ENCODE results near the gene ELOVL6. TPM values are rescaled to one million over a fixed set of nuclear protein-coding genes. Genes with fewer than 3 reads are reported as not detected.

ELOVL6 gene
- total and polyA plus RNA-seq, 5 experiments from 2014 or later: 0.11 to 3.0 (median 0.57) TPM

DNA sequence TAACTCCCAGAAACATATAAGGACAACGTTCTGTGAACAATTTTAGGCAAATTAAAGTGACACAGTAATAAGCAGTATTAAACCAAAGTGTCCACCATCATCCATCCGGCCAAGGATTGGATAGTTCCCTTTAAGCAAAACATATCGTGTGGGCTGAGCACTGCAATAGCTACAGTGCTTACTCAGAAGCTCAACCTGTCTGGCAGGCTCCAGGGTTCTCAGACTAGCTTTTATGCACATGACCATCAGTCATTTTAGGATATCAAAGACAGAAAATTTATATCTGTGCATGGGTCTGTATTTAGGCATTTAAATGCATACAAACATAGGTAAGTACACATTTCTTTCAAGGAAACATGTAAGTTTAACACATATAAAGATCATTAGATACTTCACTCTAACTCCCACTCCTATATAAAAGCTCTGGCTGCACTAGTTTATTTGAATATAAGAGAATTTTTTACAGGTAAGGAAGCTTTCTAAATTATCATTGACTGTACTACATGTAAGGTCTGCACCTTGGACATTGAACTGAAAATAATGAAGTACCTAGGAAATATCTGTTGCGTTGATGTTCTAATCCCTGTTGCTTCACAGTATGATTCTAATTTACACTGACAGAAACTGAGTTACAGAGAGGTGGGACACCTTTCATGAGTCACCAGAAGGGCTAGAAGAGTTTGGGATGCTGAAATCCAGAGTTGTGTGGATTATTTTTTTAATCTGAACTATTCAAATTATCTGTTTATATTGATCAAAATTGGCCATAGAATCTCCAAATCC is 67.6 kb downstream of the ELOVL6 start:
- peaks cover 0 to 3% (median 0%) of the 10 kb centered on the region in 3 donors for H3K36me3 Mint-ChIP-seq
- no peak overlapping the region for H3K4me3 Mint-ChIP-seq
- DNase-seq: no peak
- H3K4me1 Mint-ChIP-seq: peaks cover 0 to 5% (median 2%) of the 10 kb centered on the region in 4 donors
- no peaks in the 10 kb centered on the region for H3K27me3 Mint-ChIP-seq
- H3K27ac Mint-ChIP-seq: no peak overlapping the region
- no peaks in the 10 kb centered on the region for H3K9me3 Mint-ChIP-seq
- POLR2A ChIA-PET: no interaction called here
- ATAC-seq: no peak

DNA sequence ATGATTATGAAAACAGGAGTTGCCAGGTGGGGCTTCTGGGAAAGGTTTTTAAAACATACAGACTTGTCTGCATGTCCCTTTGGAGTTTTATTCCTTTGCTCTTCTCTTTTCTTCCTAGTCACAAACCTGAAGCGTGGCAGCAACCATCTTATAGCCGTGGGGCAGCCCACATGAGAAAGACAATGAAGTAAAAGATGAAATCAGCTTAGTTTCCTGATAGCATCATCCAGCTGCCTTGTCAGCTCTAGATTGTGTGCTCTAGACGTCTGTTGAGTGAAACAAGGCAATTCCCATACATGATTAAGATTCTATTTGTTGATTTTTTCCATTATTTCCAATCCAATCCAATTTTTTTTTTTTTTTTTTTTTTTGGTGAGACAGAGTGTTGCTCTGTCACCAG is 68.9 kb downstream of the ELOVL6 start:
- H3K4me1 Mint-ChIP-seq: peaks cover 0 to 5% (median 2%) of the 10 kb centered on the region in 4 donors
- H3K27ac Mint-ChIP-seq: no peak overlapping the region
- no peak overlapping the region for H3K4me3 Mint-ChIP-seq
- H3K27me3 Mint-ChIP-seq: no peaks in the 10 kb centered on the region
- no peaks in the 10 kb centered on the region for H3K9me3 Mint-ChIP-seq
- peaks cover 0 to 3% (median 0%) of the 10 kb centered on the region in 3 donors for H3K36me3 Mint-ChIP-seq
- POLR2A ChIA-PET: no interaction called here
- DNase-seq (no peak), ATAC-seq (no peak)

DNA sequence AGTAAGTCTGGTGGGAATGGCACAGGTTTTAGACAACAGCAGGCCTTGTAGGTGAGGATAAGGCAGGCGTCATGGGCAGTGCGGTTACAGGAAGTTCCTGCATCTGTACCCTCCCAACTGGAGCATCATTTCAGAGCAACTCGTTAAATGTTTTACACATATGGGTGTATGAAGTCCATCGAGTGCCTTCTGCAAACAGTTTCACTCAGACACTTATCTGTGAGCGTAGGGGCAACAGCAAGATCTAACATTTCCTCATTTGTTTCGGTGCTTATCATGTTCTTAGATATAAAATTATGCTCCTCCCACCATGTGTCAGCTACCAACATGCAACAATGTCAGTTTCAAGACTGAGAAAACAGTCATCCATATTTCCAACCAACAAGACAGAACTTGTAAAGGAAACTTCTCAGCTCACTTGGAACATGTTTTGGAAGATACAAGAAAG is 69.9 kb downstream of the ELOVL6 start:
- POLR2A ChIA-PET: no interaction called here
- no peak for DNase-seq
- peaks cover 0 to 3% (median 0%) of the 10 kb centered on the region in 3 donors for H3K36me3 Mint-ChIP-seq
- peaks cover 0 to 5% (median 2%) of the 10 kb centered on the region in 4 donors for H3K4me1 Mint-ChIP-seq
- ATAC-seq: no peak
- no peak overlapping the region for H3K27ac Mint-ChIP-seq
- H3K27me3 Mint-ChIP-seq: no peaks in the 10 kb centered on the region
- no peaks in the 10 kb centered on the region for H3K9me3 Mint-ChIP-seq
- no peak overlapping the region for H3K4me3 Mint-ChIP-seq

DNA sequence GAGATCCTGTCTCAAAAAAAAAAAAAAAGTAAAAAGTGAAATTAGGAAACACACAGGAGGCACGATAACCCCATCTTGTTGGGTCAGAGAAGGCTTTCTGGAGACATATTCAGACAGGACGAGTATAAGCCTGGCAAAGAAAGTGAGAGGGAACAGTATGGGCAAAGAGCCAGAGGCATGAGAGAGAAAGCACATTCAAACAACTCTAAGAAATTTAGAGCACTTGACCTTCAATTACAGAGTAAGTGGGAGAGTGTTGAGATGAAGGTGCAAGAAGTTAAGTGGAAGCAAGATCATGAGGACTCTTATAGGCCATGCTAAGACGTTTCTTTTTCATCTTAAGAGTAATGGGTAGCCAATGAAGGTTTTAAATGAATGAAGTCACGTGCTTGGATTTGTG is 70.4 kb downstream of the ELOVL6 start:
- H3K9me3 Mint-ChIP-seq: no peaks in the 10 kb centered on the region
- ATAC-seq (no peak), DNase-seq (no peak)
- POLR2A ChIA-PET: no interaction called here
- H3K4me3 Mint-ChIP-seq: no peak overlapping the region
- no peak overlapping the region for H3K27ac Mint-ChIP-seq
- peaks cover 0 to 3% (median 2%) of the 10 kb centered on the region in 3 donors for H3K36me3 Mint-ChIP-seq
- H3K27me3 Mint-ChIP-seq: no peaks in the 10 kb centered on the region
- H3K4me1 Mint-ChIP-seq: peaks cover 0 to 5% (median 1%) of the 10 kb centered on the region in 4 donors

DNA sequence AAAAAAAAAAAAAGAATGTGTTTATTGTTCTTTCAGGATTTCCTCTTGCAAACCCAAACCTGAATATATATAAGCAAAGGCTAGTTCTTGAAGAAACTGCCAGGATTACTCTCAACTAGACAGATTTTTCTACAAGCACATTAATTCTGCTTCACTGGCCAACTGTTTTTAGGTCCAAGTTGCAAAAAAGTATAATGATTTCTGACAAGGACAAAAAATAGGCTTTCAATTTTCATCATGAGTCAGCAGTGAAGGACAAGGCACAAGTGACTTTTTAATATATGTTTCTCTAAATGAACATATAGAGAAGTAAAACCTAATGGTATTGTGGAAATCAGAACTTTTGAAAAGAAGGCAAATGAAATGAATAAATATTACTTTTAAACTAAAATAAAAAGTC is 73.7 kb downstream of the ELOVL6 start:
- Mint-ChIP-seq H3K36me3 (peaks cover 0 to 2% (median 0%) of the 10 kb centered on the region in 3 donors), H3K9me3 (no peaks in the 10 kb centered on the region), H3K27me3 (no peaks in the 10 kb centered on the region), H3K4me1 (peaks cover 0 to 4% (median 2%) of the 10 kb centered on the region in 4 donors), H3K27ac (no peak overlapping the region), H3K4me3 (no peak overlapping the region)
- POLR2A ChIA-PET: no interaction called here
- no peak for DNase-seq
- no peak for ATAC-seq

DNA sequence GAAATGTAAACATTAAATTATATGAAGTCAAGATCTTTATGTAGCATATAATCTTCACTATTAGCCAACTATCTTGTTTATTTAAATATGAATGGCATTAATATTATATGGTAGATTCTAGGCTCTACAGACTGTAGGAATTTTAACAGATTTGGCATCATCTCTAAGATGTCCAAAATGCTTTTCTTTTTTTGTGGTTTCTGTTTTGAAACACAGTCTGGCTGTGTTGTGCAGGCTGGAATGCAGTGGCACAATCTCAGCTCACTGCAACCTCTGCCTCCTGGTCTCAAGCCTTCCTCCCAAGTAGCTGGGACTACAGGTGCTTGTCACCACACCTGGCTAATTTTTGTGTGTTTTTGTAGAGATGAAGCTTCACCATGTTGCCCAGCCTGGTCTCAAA is 76.2 kb downstream of the ELOVL6 start:
- POLR2A ChIA-PET: no interaction called here
- Mint-ChIP-seq H3K36me3 (peaks cover 0 to 2% (median 0%) of the 10 kb centered on the region in 3 donors), H3K9me3 (no peaks in the 10 kb centered on the region), H3K27me3 (no peaks in the 10 kb centered on the region), H3K4me1 (peaks cover 0 to 10% (median 8%) of the 10 kb centered on the region in 4 donors), H3K27ac (no peak overlapping the region), H3K4me3 (no peak overlapping the region)
- DNase-seq: no peak
- no peak for ATAC-seq

DNA sequence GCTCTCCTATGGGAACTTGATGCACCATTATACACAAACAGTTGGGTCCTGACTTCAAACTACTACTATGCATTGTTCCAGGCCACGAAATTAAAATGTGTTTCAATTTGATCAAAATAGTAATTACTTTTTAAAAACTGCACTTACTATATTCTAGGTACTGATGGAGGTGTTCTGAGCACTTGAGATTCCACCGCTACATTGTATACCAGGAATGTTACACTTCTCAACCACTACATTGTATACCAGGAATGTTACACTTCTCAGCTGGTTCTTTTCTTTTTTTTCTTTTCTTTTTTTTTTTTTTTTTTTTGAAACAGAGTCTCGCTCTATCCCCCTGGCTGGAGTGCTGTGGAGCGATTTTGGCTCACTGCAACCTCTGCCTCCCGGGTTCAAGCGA is 77.9 kb downstream of the ELOVL6 start:
- no peaks in the 10 kb centered on the region for H3K27me3 Mint-ChIP-seq
- peaks cover 0 to 10% (median 8%) of the 10 kb centered on the region in 4 donors for H3K4me1 Mint-ChIP-seq
- DNase-seq (no peak), ATAC-seq (no peak)
- H3K27ac Mint-ChIP-seq: no peak overlapping the region
- no peaks in the 10 kb centered on the region for H3K9me3 Mint-ChIP-seq
- H3K4me3 Mint-ChIP-seq: no peak overlapping the region
- H3K36me3 Mint-ChIP-seq: peaks cover 0 to 2% (median 0%) of the 10 kb centered on the region in 3 donors
- POLR2A ChIA-PET: no interaction called here

DNA sequence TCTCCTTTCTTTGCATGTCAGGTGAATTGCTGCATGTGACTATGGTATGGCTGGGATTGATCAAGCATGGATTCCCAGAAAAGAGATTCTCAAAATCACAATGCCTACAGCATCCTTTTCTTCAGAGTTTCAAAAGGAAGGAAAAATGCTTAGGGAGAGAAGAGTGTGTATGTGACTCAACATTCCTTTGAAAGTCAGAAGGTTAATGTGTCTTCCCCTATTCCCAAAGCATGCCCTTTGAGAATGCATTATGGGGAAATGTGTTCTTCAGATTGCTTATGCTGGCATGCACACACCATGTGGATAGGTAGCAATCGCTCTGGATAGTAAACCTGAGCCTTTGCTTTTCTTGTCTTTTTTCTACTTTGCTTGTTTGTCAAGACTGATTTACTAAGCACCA is 78.5 kb downstream of the ELOVL6 start:
- DNase-seq (no peak), ATAC-seq (no peak)
- peak overlapping the region in 2 of 10 donors; percentile 30 to 38 for H3K4me3 Mint-ChIP-seq
- peaks cover 0 to 2% (median 0%) of the 10 kb centered on the region in 3 donors for H3K36me3 Mint-ChIP-seq
- peaks cover 0 to 10% (median 8%) of the 10 kb centered on the region in 4 donors for H3K4me1 Mint-ChIP-seq
- POLR2A ChIA-PET: no interaction called here
- peak overlapping the region in 1 of 10 donors; percentile 1 for H3K27ac Mint-ChIP-seq
- H3K9me3 Mint-ChIP-seq: no peaks in the 10 kb centered on the region
- no peaks in the 10 kb centered on the region for H3K27me3 Mint-ChIP-seq

DNA sequence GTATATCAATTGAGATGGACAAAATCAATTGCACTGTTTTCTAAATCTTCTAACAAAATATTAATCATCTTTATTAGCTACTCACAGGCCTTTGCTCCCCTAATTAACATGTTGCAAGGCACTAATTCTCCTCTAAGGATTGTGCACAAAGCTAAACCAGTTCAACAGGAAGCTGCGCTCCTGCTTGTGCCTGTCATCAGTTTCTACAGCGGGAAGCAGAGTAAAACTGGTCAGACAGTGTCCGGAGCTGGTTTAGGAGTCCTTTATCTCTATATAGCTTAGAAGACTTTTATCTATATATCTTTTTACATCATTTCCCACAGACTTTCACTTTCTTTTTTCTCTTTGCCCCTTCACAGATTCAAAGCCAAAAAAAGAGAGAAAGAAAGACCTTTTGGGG is 79.1 kb downstream of the ELOVL6 start:
- peaks cover 0 to 2% (median 0%) of the 10 kb centered on the region in 3 donors for H3K36me3 Mint-ChIP-seq
- ATAC-seq: no peak
- DNase-seq: no peak
- POLR2A ChIA-PET: no interaction called here
- H3K27ac Mint-ChIP-seq: peak overlapping the region in 1 of 10 donors; percentile 64
- peaks cover 0 to 10% (median 8%) of the 10 kb centered on the region in 4 donors for H3K4me1 Mint-ChIP-seq
- no peaks in the 10 kb centered on the region for H3K27me3 Mint-ChIP-seq
- no peaks in the 10 kb centered on the region for H3K9me3 Mint-ChIP-seq
- H3K4me3 Mint-ChIP-seq: peak overlapping the region in 2 of 10 donors; percentile 30 to 38

DNA sequence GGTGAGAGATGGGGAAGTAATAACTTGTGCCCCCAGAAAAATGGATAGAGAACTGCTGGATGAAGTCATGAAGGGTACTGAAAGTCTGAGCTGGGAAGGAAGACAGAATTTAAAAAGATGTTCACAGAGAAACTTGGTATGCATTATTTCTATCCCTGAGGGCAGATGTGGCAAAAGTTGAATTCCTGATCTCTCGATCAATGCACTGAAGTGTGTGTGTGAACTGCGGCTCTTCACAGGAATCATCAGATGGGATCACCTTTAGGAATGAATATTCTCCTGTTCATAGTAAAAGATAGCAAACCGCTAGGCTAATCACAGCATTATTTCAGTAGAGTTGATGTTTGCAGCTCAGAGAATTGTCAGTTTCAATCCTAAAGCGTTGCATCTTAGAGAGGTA is 86.4 kb downstream of the ELOVL6 start:
- no peaks in the 10 kb centered on the region for H3K9me3 Mint-ChIP-seq
- H3K27me3 Mint-ChIP-seq: no peaks in the 10 kb centered on the region
- no peak for ATAC-seq
- H3K36me3 Mint-ChIP-seq: peaks cover 0 to 2% (median 0%) of the 10 kb centered on the region in 3 donors
- POLR2A ChIA-PET: no interaction called here
- H3K27ac Mint-ChIP-seq: no peak overlapping the region
- no peaks in the 10 kb centered on the region for H3K4me1 Mint-ChIP-seq
- H3K4me3 Mint-ChIP-seq: no peak overlapping the region
- no peak for DNase-seq

DNA sequence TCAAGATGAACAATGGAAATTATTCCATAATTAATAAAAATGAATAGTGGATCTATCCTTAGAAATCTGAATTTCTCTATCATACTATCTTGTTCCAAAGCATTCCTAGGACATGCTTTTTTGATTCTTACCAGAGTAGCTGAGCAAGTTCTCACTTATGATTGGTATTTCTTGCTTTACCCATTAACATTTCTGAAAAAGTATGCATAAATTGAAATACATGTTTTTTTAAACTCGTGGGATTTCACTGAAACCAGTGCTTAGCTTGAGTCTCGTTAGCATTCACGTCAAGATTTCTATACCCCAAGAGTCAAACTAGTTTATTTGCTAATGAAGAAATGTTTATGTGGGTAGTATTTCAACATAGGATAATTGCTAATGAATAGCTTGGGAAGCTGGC is 89.0 kb downstream of the ELOVL6 start:
- H3K9me3 Mint-ChIP-seq: no peaks in the 10 kb centered on the region
- POLR2A ChIA-PET: no interaction called here
- peaks cover 0 to 5% (median 3%) of the 10 kb centered on the region in 3 donors for H3K36me3 Mint-ChIP-seq
- H3K4me1 Mint-ChIP-seq: no peaks in the 10 kb centered on the region
- H3K27ac Mint-ChIP-seq: no peak overlapping the region
- ATAC-seq: no peak
- no peak for DNase-seq
- H3K27me3 Mint-ChIP-seq: no peaks in the 10 kb centered on the region
- no peak overlapping the region for H3K4me3 Mint-ChIP-seq

DNA sequence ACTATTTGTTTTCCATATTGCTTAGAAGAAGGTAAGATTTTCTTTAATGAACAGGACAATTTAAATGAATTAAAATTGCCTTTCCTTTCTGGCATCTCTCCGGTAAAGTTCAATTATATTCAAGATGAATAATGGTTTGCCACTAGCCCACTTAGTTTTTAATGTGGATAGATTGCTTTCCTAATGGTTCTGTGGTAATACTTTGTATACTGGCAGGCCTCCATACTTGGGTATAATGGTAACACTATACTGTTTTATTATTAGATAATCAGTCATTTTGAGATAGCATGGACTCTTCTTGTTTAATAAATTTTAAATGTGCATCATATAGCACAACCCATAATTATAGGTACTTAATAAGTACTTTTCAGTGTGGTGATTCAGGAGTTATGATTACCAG is 89.5 kb downstream of the ELOVL6 start:
- Mint-ChIP-seq H3K27me3 (no peaks in the 10 kb centered on the region), H3K9me3 (no peaks in the 10 kb centered on the region), H3K4me1 (no peaks in the 10 kb centered on the region), H3K36me3 (peaks cover 0 to 5% (median 3%) of the 10 kb centered on the region in 3 donors), H3K27ac (no peak overlapping the region), H3K4me3 (no peak overlapping the region)
- no peak for ATAC-seq
- DNase-seq: no peak
- POLR2A ChIA-PET: no interaction called here

DNA sequence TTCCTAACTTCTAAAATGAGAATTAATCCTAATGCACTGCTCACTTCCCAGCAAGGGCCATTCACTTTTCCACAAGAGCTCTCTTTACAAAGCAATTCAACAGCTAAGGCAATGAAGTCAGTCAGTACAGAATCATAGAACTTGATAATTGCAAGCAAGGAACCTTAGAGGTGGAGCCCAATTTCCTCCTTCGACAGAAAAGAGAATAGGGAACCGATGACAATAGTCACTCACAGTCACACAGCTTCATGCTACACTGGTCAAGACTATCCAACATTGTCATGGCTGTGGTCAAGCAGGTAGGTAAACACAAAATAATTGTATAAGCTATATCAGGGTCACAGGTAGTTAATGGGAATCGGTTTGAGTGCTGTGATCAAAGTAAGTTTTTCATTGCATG is 90.0 kb downstream of the ELOVL6 start:
- ATAC-seq: no peak
- Mint-ChIP-seq H3K36me3 (peaks cover 0 to 5% (median 3%) of the 10 kb centered on the region in 3 donors), H3K4me3 (no peak overlapping the region), H3K4me1 (no peaks in the 10 kb centered on the region), H3K27ac (no peak overlapping the region), H3K9me3 (no peaks in the 10 kb centered on the region), H3K27me3 (no peaks in the 10 kb centered on the region)
- POLR2A ChIA-PET: no interaction called here
- no peak for DNase-seq

DNA sequence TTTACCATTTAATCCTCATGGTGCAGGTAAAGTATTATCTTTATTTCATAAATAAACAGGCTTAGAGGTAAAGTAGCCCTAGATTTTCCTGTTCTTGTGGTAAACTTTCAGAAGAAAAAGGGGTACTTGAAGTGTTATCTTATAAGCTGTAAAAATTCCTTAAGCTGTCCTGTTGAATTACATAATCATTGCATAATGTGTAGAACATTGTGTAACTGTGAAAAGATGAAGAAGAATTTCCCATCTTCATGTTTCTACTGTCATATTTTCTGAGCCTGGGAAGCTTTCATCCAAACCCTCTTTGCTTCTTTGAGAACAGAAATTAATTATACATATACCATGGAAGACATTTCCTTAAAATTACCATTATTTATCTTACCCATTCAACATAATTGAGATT is 90.5 kb downstream of the ELOVL6 start:
- no peak for DNase-seq
- no peak for ATAC-seq

More for the DNA sequence above, 90.5 kb downstream of the ELOVL6 start:
- Mint-ChIP-seq H3K4me1 (no peaks in the 10 kb centered on the region), H3K9me3 (no peaks in the 10 kb centered on the region), H3K27me3 (no peaks in the 10 kb centered on the region), H3K4me3 (no peak overlapping the region), H3K36me3 (peaks cover 3 to 5% (median 3%) of the 10 kb centered on the region in 3 donors), H3K27ac (no peak overlapping the region)
- POLR2A ChIA-PET: no interaction called here
